Hepatic stellate cell (primary cell): Measurements from ENCODE around the gene KCTD16.
A peak's percentile ranks its signal among the peaks of the same experiment; 100 is the strongest.

Source experiments
- DNase-seq: peaks from one replicate; pipeline ENCODE4 v3.0.0; 2011; ENCODE audit warnings: low spot score

KCTD16 gene

GRCh38 chr5:144170276-144171024, at the start of gene KCTD16, which contains the start of gene YIPF5:
Gene KCTD16, plus strand, starts transcription at chr5:144170873.
Gene YIPF5, minus strand, starts transcription at chr5:144170659. Its CDS starts 704 bp downstream, at chr5:144169955.
- DNase-seq = peak; percentile 95

DNA sequence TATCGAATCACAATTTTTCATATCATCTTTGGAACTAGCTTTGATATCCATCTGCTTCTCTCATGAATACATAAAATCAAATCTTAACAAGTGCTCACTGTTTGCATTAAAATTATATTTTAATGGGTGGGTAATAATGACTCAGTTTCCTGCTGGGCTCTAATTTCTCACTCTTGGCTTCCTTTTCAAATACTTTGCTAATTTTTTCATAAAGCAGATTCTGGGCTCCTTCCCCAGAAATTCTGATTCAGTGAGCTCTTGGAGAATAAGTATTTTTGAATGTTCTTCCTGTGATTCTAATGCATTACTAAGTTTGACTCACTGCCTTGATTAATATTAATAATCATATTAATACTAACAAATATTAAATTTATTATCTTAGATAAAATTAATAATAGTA, 49.1 kb upstream of the KCTD16 start:
- DNase-seq = no peak

DNA sequence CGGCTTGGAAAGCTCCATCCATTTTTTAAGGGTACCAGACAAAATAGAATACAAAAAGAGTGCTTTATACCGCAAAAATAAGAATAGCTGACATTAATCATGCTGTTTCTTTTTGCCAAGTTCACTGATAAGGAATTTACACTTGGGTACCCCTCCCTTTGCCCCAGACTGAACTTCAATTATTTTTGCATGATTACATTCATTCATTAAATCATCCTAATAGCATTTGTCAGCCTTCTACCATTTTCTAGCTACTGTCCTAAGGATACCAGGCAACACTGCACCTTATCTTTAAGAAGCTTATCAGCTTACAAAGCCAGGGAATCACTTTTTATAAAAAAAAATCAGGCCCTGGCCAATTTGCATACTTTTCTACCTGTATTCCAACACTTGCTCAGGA, 48.6 kb upstream of the KCTD16 start:
- DNase-seq = no peak

- no peak for DNase-seq
These were observed 48.0 kb upstream of the KCTD16 start for GRCh38 chr5:144122641-144123040.

DNA sequence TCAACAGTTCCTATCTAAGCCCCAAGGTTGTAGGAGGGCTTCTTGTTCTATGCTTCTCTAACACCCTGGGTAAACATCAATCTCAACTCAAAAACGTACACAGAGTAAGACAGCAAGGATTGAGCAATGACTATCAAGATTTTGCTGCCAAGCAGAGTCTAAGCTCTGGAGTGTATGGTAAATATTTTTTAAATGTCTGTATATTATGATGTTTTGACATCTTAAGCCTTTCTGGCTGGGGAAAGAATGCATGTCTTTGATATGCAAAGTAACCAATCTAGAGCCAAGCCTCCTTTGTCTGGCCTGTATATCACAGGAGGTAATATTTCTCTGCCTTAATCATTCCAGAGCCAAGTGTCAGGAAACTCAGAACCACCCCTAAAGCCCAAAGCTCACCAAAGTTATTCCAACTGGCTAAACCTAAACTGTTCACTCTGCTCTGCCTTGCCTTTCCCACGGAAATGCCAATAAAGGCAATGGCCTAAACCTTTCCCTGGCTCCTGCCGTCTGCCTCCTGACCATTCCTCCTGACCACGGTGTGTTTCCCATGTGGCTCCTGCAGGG, 45.4 kb upstream of the KCTD16 start:
- DNase-seq = no peak

GRCh38 chr5:144126707-144127106, 44.0 kb upstream of the KCTD16 start:
- no peak for DNase-seq

DNA sequence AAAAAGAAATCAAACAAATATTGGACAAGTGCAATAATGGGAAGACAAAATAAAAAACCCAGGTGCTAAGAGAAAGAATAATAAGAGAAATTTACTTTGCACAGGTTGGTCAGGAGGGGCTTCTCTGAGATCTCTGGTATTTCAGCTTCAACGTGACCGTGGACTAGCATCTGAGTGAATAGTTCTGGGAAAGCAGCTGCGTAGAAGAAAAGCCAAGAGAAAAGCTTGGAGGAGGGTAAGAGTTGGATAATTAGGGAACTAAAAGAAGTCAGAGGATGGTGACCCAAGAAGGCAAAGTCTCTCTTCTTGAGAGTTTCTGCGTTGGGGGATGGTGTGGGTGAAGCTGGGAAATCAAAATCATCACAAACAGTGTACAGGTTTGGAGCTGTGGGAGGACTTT, 41.8 kb upstream of the KCTD16 start:
- DNase-seq = no peak

DNA sequence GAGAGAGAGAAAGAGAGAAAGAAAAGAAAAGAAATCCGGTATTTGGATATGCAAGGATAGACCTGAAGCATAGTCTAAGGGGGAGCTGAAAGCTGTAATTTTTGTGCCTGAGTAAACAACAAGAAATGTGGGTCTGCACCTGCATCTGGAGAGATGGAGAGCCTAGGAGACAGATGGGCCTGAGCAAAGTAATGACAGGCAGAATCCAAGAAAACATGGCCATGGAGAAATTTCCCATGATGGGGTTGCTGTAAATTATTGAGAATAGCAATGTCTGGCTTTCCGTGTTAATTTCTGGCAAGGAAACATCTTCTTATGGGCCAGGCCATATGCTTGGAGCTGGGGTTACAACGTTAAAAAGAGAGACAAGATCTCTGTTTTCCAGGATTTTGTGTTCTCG, 40.4 kb upstream of the KCTD16 start:
- DNase-seq = no peak

GRCh38 chr5:144131261-144131660, 39.4 kb upstream of the KCTD16 start:
- no peak for DNase-seq

GRCh38 chr5:144133050-144133633, 37.5 kb upstream of the KCTD16 start:
- DNase-seq = no peak

DNA sequence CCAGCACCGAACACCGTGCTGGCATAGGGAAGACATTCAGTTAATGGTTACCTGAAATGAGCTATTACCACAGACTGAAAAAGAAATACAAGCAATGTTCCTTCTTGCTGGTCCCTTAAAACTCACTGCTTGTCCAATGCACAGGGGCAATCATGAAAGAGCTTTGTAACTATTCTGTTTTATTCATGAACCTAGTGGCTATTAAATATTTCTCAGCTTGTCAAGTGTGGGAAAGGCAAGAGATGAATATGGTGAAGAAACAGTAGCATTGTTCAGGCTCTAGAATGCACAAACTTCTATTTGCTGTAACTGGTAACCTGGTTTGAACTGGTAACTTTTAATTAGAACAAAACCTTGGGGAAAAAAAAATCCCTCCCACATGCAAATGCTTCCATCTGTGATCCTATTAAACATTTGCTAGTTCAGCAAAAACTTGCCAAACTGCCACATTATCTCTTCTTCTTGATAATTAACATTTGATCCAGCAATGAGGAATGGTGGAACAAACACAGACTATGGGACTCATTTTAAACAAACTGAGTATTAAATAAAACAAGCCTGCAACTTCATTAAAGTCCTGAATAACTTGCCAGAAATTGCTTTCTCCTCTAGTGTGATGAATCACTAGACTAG, 36.4 kb upstream of the KCTD16 start:
- no peak for DNase-seq

- DNase-seq = no peak
These were observed 35.4 kb upstream of the KCTD16 start for GRCh38 chr5:144135113-144135762.

DNA sequence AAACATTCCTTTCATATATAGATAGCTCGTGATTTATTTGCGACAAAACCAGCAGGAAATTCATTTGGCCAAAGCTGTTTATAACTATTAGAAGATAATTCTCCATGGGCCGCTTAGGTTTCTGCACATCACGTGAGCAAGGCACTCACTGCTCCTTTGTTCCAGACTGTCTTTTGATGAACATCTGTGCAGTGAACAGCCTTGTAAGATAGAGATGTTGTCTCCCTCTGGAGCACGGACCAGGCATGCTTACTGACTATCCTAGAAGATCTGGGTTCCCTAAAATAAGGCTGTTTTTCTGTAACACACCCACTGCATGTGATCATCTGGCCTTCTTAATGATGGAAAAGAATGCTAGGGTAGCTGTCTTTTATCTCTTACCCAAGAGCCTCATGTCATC, 31.1 kb upstream of the KCTD16 start:
- no peak for DNase-seq

- no peak for DNase-seq
These were observed 29.1 kb upstream of the KCTD16 start for GRCh38 chr5:144141585-144141984.

DNA sequence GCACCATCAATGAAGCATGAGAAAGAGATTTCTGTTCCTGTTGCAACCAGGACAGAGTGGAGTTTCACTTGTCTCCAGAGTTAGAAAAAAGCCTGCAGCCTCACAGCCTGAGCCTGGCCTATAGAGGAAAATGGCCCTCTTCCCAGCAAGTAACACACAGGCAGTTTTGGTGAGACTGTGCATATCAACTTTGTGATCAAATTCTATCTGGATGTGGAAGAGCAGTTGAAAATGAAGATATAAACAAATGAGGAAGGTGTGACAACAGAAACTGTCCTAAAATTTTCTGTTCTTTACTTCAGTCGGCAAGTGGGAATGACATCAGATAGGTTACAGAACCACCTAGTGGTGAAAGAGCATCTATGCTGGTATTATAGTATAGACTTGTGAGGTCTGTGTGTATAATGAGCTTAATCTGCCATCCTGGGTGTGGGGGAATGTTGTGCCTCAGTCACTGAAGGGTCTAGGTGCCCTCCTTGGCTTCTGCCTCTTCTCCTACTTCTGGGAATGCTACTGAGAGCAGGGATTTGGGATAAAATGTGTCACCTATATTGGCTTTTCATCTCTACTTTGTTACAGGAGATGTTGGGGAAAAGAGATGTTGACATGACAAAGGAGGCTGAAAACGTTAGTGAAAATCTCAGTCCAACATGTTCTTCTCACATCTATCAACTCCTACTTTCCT, 28.4 kb upstream of the KCTD16 start:
- DNase-seq = peak; percentile 16

DNA sequence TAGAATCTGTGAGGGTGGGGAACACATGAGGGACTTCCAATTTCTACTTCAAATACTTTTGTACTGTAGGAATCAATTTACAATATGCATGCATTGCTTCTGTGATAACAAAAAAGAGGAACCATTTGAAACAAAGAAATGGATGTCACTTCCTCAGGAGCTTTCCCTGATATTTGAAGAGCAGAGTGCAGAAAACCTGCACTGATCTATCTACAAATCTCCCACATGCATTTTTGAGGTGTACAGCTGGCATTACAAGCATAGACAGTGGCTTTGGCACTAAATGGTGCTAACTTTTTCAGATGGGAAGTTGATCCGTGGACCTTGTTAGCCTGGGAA, 27.9 kb upstream of the KCTD16 start:
- no peak for DNase-seq

GRCh38 chr5:144143625-144144024, 27.0 kb upstream of the KCTD16 start:
- no peak for DNase-seq

DNA sequence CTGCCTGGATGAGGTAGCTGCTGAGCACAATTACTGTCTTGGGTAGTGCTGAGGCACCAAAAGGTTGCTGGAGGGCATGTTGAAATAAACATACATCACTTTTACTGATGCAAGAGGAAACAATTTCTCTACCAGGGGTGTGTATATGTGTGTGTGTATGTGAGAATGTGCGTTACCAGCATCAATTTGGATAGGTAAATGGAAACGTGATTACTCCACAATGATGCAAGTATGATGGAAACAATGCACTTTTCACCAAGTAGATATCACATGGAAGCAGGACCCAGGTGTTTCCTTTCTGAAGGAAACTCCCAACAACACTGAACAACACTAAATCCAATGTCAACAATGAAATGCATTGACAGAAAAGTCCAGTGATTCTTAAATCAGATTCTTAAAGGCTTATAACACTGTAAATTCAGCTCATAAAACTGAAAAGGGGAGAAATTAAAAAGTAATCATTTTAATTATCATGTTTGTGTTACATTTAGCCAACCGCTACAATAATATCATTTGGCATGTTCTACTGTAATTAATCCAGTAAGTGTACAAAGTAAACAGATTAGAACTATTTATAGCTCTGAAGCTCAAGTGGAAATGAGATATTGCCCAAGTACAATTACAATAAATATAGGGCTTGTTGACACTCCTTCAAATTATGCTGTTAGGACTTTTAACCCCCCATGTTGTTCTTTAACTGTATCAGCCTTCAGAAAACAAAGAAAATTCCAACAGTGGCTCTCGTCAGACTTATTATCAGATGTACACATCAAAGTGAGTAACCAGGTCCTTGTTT, 25.5 kb upstream of the KCTD16 start:
- no peak for DNase-seq

DNA sequence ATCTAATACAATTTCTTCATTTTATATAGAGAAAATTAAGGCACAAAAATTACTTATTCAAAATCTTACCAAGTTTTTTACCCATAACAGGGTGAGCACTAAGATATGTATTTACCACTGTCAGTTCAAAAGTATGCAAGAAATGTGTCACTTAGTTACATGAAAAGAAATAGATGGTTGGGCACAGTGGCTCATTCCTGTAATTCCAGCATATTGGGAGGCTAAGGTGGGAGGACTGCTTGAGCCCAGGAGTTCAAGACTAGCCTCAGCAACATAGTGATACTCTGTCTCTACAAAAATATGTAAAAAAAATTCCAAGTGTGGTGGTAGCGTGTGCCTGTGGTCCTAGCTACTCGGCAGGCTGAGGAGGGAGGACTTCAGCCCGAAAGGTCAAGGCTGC, 19.6 kb upstream of the KCTD16 start:
- no peak for DNase-seq

GRCh38 chr5:144156767-144157171, 13.9 kb upstream of the KCTD16 start:
- no peak for DNase-seq

GRCh38 chr5:144162686-144163085, 8.0 kb upstream of the KCTD16 start:
- no peak for DNase-seq
